BJ (cell line): ENCODE data around the gene EDEM1. TPM values are rescaled to one million over a fixed set of nuclear protein-coding genes. Genes with fewer than 3 reads are reported as not detected.

Source experiments
- CTCF ChIA-PET: fragments of 350-600 bp; formaldehyde crosslinking; extraction: SDS; loops from one replicate; lab custom pipeline; 2021; ENCODE audit warnings: antibody characterized with exemption, inconsistent platforms; lab: Yijun Ruan, JAX
- POLR2A ChIA-PET: fragments of 300-600 bp; sonication (Branson Sonifier 250); formaldehyde crosslinking; extraction: SDS; loops from one replicate; lab custom pipeline; 2021; ENCODE audit warnings: antibody characterized with exemption; lab: Charles Lee
- DNase-seq: peaks from one replicate; pipeline ENCODE4 v3.0.0-alpha.2; 2011; ENCODE audit warnings: low read depth
- H3K27me3 ChIP-seq: 2 replicates; pipeline ENCODE4 v1.6.0; 2011; ENCODE audit warnings: low read length; ENCODE audit not compliant: control insufficient read depth, insufficient read depth
- H3K36me3 ChIP-seq: 2 replicates; pipeline ENCODE4 v1.5.1; 2011; ENCODE audit warnings: low read length; ENCODE audit not compliant: control insufficient read depth, insufficient read depth
- H3K4me3 ChIP-seq: 2 replicates; pipeline ENCODE4 v1.5.1; 2011; ENCODE audit warnings: low read depth, mild to moderate bottlenecking, control low read depth, low read length
- polyA plus RNA-seq: library from polyadenylated mRNA; depleted of rRNA; stranded (reverse); fragments of >200 nt; gene quantifications from 2 replicates; pipeline ENCODE4 v1.2.3, GENCODE V29; 2011; rRNA removed
- small RNA-seq: library from RNA; depleted of rRNA; stranded (forward); fragments of <200 nt; gene quantifications from one replicate; pipeline ENCODE3, GENCODE V24; 2012; ENCODE audit warnings: low replicate concordance, low read depth; ENCODE audit not compliant: insufficient read length
- TF ChIP-seq, protein P1 (sequence below): IDR thresholded peaks from 2 replicates; pipeline ENCODE4 v1.5.1; 2011; ENCODE audit warnings: low read depth, mild to moderate bottlenecking, control low read depth, inconsistent platforms, low read length, moderate library complexity; ENCODE audit not compliant: insufficient read depth

Gene EDEM1
- polyA plus RNA-seq, 1 experiment, result 21.3 TPM

DNA sequence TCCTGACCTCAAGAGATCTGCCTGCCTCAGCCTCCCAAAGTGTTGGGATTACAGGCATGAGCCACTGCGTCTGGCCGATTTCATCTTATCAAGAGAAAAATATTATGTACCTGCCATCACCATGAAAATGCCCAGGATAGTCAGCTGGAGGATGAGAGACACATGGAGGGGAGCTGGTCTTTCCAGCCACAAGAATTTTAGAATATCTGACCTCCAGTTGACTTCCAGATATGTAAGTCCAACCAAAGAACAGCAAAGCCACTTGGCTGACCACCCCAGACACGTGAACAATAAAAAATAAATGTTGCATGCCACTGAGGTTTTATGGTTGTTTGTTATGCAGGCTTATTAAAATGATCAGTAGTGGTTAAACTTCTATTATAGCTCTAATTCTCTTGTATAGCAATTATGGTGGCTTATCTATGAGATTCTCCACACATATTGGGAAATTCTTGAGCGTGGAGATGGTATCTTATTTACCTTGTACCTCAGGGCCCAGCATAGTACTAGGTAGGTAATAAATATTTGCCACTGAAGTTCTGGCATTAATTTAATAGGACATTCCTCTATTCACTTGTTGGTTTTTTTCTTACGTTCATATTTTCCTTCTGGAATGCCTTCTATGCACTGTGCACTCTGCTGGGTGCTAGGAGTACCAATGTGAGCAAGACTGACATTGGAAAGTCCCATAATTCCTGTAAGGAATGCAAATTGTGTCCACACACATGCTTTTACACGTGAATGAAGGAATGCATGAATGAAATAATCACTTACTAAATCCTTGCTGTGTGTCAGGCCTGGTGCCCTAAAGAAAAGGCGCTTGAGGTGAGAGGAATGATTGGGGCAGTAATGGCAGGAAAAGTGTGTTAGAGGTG, 77.6 kb downstream of the EDEM1 start:
- Histone ChIP-seq H3K4me3 (no peak overlapping the region), H3K36me3 (no peaks in the 10 kb centered on the region), H3K27me3 (no peaks in the 10 kb centered on the region)
- ChIA-PET POLR2A (no interaction called here), CTCF (no interaction called here)
- TF ChIP-seq, protein P1, sequence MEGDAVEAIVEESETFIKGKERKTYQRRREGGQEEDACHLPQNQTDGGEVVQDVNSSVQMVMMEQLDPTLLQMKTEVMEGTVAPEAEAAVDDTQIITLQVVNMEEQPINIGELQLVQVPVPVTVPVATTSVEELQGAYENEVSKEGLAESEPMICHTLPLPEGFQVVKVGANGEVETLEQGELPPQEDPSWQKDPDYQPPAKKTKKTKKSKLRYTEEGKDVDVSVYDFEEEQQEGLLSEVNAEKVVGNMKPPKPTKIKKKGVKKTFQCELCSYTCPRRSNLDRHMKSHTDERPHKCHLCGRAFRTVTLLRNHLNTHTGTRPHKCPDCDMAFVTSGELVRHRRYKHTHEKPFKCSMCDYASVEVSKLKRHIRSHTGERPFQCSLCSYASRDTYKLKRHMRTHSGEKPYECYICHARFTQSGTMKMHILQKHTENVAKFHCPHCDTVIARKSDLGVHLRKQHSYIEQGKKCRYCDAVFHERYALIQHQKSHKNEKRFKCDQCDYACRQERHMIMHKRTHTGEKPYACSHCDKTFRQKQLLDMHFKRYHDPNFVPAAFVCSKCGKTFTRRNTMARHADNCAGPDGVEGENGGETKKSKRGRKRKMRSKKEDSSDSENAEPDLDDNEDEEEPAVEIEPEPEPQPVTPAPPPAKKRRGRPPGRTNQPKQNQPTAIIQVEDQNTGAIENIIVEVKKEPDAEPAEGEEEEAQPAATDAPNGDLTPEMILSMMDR, result no peak
- no peak for DNase-seq

- Histone ChIP-seq H3K36me3 (no peaks in the 10 kb centered on the region), H3K27me3 (no peaks in the 10 kb centered on the region), H3K4me3 (no peak overlapping the region)
- CTCF ChIA-PET, result no interaction called here
- POLR2A ChIA-PET, result no interaction called here
- no peak for DNase-seq
- TF ChIP-seq, protein P1, result no peak
Measured at GRCh38 chr3:5267252-5267651, 79.7 kb downstream of the EDEM1 start.

GRCh38 chr3:5267889-5268288, 80.4 kb downstream of the EDEM1 start:
- no peak overlapping the region for H3K4me3 ChIP-seq
- POLR2A ChIA-PET, result no interaction called here
- CTCF ChIA-PET, result no interaction called here
- H3K27me3 ChIP-seq, result no peaks in the 10 kb centered on the region
- DNase-seq, result no peak
- TF ChIP-seq, protein P1, result no peak
- no peaks in the 10 kb centered on the region for H3K36me3 ChIP-seq

Small RNAs within 50 kb of the gene (small RNA-seq; reads per million reads assigned to genes)
- gene MIR4790 (not detected), gene RN7SL553P (not detected)

Other genes starting within 250 kb of the EDEM1 start
- gene BHLHE40, start 208.3 kb upstream of the EDEM1 start, polyA plus RNA-seq, result 15.0 and 18.8 TPM in 2 replicates
- gene ARL8B, start 65.4 kb upstream of the EDEM1 start, polyA plus RNA-seq, result 20.3 and 26.1 TPM in 2 replicates